GM21447 (cell line): ENCODE results near the gene MGAT3.

Experiments used
- ATAC-seq: cut with Tn5 transposase; IDR thresholded peaks from one replicate; pipeline ENCODE4 v1.9.1; 2021; ENCODE audit not compliant: unreplicated experiment

The MGAT3 gene

GRCh38 chr22:39525658-39525975 is 68.8 kb downstream of the MGAT3 start:
- ATAC-seq: no peak

GRCh38 chr22:39526736-39527171 is 69.9 kb downstream of the MGAT3 start:
- no peak for ATAC-seq

GRCh38 chr22:39527481-39527961 is 70.7 kb downstream of the MGAT3 start:
- no peak for ATAC-seq

GRCh38 chr22:39528080-39528661 is 71.4 kb downstream of the MGAT3 start:
- no peak for ATAC-seq

- ATAC-seq: no peak
Observed at GRCh38 chr22:39528681-39529486, 72.1 kb downstream of the MGAT3 start.

GRCh38 chr22:39529487-39529851 is 72.7 kb downstream of the MGAT3 start:
- ATAC-seq: no peak

GRCh38 chr22:39530116-39530515 is 73.3 kb downstream of the MGAT3 start:
- no peak for ATAC-seq

GRCh38 chr22:39530692-39531331 is 74.0 kb downstream of the MGAT3 start:
- ATAC-seq: no peak

- peak; percentile 77 for ATAC-seq
Observed at GRCh38 chr22:39532215-39533073, 75.6 kb downstream of the MGAT3 start, which contains the start of gene RPS19BP1. RPS19BP1 (minus strand) TSS chr22:39532748; CDS start chr22:39532738, 10 bp downstream.

- no peak for ATAC-seq
Observed at GRCh38 chr22:39534092-39534506, 77.3 kb downstream of the MGAT3 start.

GRCh38 chr22:39534591-39535356 is 78.0 kb downstream of the MGAT3 start:
- no peak for ATAC-seq

- ATAC-seq: no peak
Observed at GRCh38 chr22:39535357-39535725, 78.5 kb downstream of the MGAT3 start.

GRCh38 chr22:39535831-39536449 is 79.1 kb downstream of the MGAT3 start:
- ATAC-seq: no peak

GRCh38 chr22:39536711-39537110 is 79.9 kb downstream of the MGAT3 start:
- ATAC-seq: no peak

GRCh38 chr22:39537975-39538374 is 81.2 kb downstream of the MGAT3 start:
- no peak for ATAC-seq
